HCT116 (cell line): ENCODE measurements around the gene ACBD4. TPM values are rescaled to one million over a fixed set of nuclear protein-coding genes. Genes with fewer than 3 reads are reported as not detected.

Experiments used
- ATAC-seq: fragments of 200-7000 bp; cut with Tn5 transposase; 2 replicates; pipeline ENCODE4 v1.9.1; 2020; ENCODE audit warnings: mild to moderate bottlenecking, moderate library complexity
- BruUV-seq: library from RNA; stranded (reverse); fragments of 400-500 nt; replicated peaks from 2 replicates; lab custom pipeline; 2021; lab: Mats Ljungman, UMichigan
- CTCF ChIA-PET: fragments of 300-600 bp; sonication (Branson Sonifier 250); formaldehyde crosslinking; loops from one replicate; lab custom pipeline; 2021; ENCODE audit warnings: antibody characterized with exemption; lab: Charles Lee
- POLR2A ChIA-PET: fragments of 300-600, 350-600 bp; sonication (Branson Sonifier 250); formaldehyde crosslinking; loops from one replicate; lab custom pipeline; 2021; ENCODE audit warnings: antibody characterized with exemption; lab: Charles Lee
- RAD21 ChIA-PET, 2 experiments: fragments of 300-600 bp; sonication (Branson Sonifier 250); formaldehyde crosslinking; loops; one replicate each; lab custom pipeline; 2023; ENCODE audit warnings: low total read pairs in 2 of 2; ENCODE audit not compliant: uncharacterized antibody in 2 of 2, unreplicated experiment in 2 of 2, low non-redundant PET in 1 of 2; lab: Charles Lee
- DNase-seq: peaks from one replicate; pipeline ENCODE4 v3.0.0-alpha.2; 2010; ENCODE audit warnings: low read depth, low spot score
- H2AFZ ChIP-seq: fragments of 200-600 bp; shearing (Covaris generic), sonication (generic); 2 replicates; pipeline ENCODE4 v1.6.1; 2017; ENCODE audit warnings: low read depth, mixed run types, mixed read lengths, antibody characterized with exemption, low read length; ENCODE audit not compliant: poor library complexity, severe bottlenecking
- H3K27ac ChIP-seq: 2 replicates; pipeline ENCODE4 v1.5.1; 2012; ENCODE audit warnings: low read depth, low read length
- H3K27me3 ChIP-seq: fragments of 200-600 bp; sonication (generic); 2 replicates; pipeline ENCODE4 v1.6.1; 2016; ENCODE audit warnings: mixed run types, low read length, mixed read lengths; ENCODE audit not compliant: insufficient read depth
- H3K36me3 ChIP-seq, 2 experiments: fragments of 200-500 bp in 1 of 2; fragments of 200-600 bp in 1 of 2; sonication (Bioruptor generic) in 1 of 2; sonication (generic) in 1 of 2; 2 replicates each; pipeline versions ENCODE4 v1.5.1 to v1.6.1; 2014 to 2016; ENCODE audit warnings: low read length in 2 of 2, inconsistent platforms in 1 of 2, mixed read lengths in 1 of 2, mixed run types in 1 of 2; ENCODE audit not compliant: insufficient read depth in 2 of 2, control insufficient read depth in 1 of 2
- H3K4me1 ChIP-seq, 2 experiments: fragments of 200-600 bp in 1 of 2; sonication (generic) in 1 of 2; 2 replicates each; pipeline versions ENCODE4 v1.5.1 to v1.6.1; 2012 to 2017; ENCODE audit warnings: low read length in 2 of 2, inconsistent platforms in 1 of 2, mild to moderate bottlenecking in 1 of 2, mixed read lengths in 1 of 2, mixed run types in 1 of 2, moderate library complexity in 1 of 2; ENCODE audit not compliant: insufficient read depth in 2 of 2, control insufficient read depth in 1 of 2
- H3K4me2 ChIP-seq: fragments of 200-600 bp; sonication (generic); 2 replicates; pipeline ENCODE4 v1.6.1; 2017; ENCODE audit warnings: mixed run types, low read length, mixed read lengths
- H3K4me3 ChIP-seq, 2 experiments: fragments of 200-600 bp in 1 of 2; sonication (generic) in 1 of 2; replicated peaks in 1 of 2; 2 replicates each; pipeline ENCODE4 v1.5.1; 2011 to 2016; ENCODE audit warnings: low read length in 2 of 2, control low read depth in 1 of 2, low read depth in 1 of 2, mild to moderate bottlenecking in 1 of 2, mixed read lengths in 1 of 2, mixed run types in 1 of 2
- H3K79me2 ChIP-seq: fragments of 200-600 bp; sonication (generic); 2 replicates; pipeline ENCODE4 v1.6.1; 2017; ENCODE audit warnings: mild to moderate bottlenecking, mixed run types, low read length, moderate library complexity, mixed read lengths; ENCODE audit not compliant: insufficient read depth
- H3K9ac ChIP-seq: fragments of 200-600 bp; sonication (generic); 2 replicates; pipeline ENCODE4 v1.6.1; 2016; ENCODE audit warnings: low read length, mixed read lengths
- H3K9me2 ChIP-seq: fragments of 200-600 bp; sonication (generic), shearing (Covaris generic); 2 replicates; pipeline ENCODE4 v1.6.1; 2017; ENCODE audit warnings: mixed run types, mild to moderate bottlenecking, moderate library complexity; ENCODE audit not compliant: insufficient read depth
- H3K9me3 ChIP-seq, 2 experiments: fragments of 200-500 bp in 1 of 2; fragments of 200-600 bp in 1 of 2; sonication (Bioruptor generic) in 1 of 2; sonication (generic) in 1 of 2; 2 replicates each; pipeline ENCODE4 v1.6.1; 2014 to 2017; ENCODE audit warnings: low read length in 2 of 2, mixed read lengths in 2 of 2, inconsistent platforms in 1 of 2, low read depth in 1 of 2, mild to moderate bottlenecking in 1 of 2, mixed run types in 1 of 2, moderate library complexity in 1 of 2; ENCODE audit not compliant: control insufficient read depth in 1 of 2, insufficient read depth in 1 of 2
- H4K20me1 ChIP-seq: fragments of 200-600 bp; sonication (generic), shearing (Covaris generic); 2 replicates; pipeline ENCODE4 v1.6.1; 2017; ENCODE audit warnings: mixed run types, mild to moderate bottlenecking, moderate library complexity; ENCODE audit not compliant: insufficient read depth
- CEBPB ChIP-seq: IDR thresholded peaks from 2 replicates; pipeline ENCODE4 v1.6.1; 2012; ENCODE audit warnings: low read depth
- EGR1 ChIP-seq: IDR thresholded peaks from 2 replicates; pipeline ENCODE4 v1.6.1; 2012; ENCODE audit warnings: low read depth
- EZH2 ChIP-seq: fragments of 200-600 bp; sonication (generic); IDR thresholded peaks from 2 replicates; pipeline ENCODE4 v1.6.1; 2017; ENCODE audit warnings: antibody characterized with exemption, mixed run types
- EZH2phosphoT487 ChIP-seq: fragments of 200-600 bp; IDR thresholded peaks from 2 replicates; pipeline ENCODE4 v1.6.1; 2018; ENCODE audit warnings: antibody characterized with exemption, borderline replicate concordance
- FOSL1 ChIP-seq: IDR thresholded peaks from 2 replicates; pipeline ENCODE4 v1.6.1; 2012; ENCODE audit warnings: low read depth
- JUND ChIP-seq: IDR thresholded peaks from 2 replicates; pipeline ENCODE4 v1.6.1; 2012
- MAX ChIP-seq: IDR thresholded peaks from 2 replicates; pipeline ENCODE4 v1.6.1; 2012
- POLR2A ChIP-seq: IDR thresholded peaks from 2 replicates; pipeline ENCODE4 v1.7.0; 2011; ENCODE audit warnings: borderline replicate concordance; ENCODE audit not compliant: insufficient read depth, insufficient read length; ENCODE audit errors: extremely low read depth
- POLR2AphosphoS5 ChIP-seq: IDR thresholded peaks from 2 replicates; pipeline ENCODE4 v1.6.1; 2011; ENCODE audit warnings: mild to moderate bottlenecking, low read depth, low read length, moderate library complexity
- SIN3A ChIP-seq: IDR thresholded peaks from 2 replicates; pipeline ENCODE4 v1.6.1; 2012; ENCODE audit warnings: low read depth
- SP1 ChIP-seq: IDR thresholded peaks from 2 replicates; pipeline ENCODE4 v1.6.1; 2012; ENCODE audit warnings: low read depth
- SRF ChIP-seq: IDR thresholded peaks from 2 replicates; pipeline ENCODE4 v1.6.1; 2012; ENCODE audit warnings: low read depth
- YY1 ChIP-seq: IDR thresholded peaks from 2 replicates; pipeline ENCODE4 v1.6.1; 2011; ENCODE audit warnings: low read length, low read depth, moderate library complexity, mild to moderate bottlenecking; ENCODE audit not compliant: insufficient replicate concordance; ENCODE audit errors: extremely low read depth
- ZFX ChIP-seq: fragments of 450-650 bp; IDR thresholded peaks from 2 replicates; pipeline ENCODE4 v1.6.1; 2017
- ZNF274 ChIP-seq: fragments of 200-500 bp; sonication (Bioruptor generic); IDR thresholded peaks from 2 replicates; pipeline ENCODE4 v1.6.1; 2014; ENCODE audit warnings: mild to moderate bottlenecking, low read depth, low read length, inconsistent platforms
- intact Hi-C: fragments of 100-400 bp; cut with micrococcal nuclease; formaldehyde crosslinking; loops from 2 replicates; pipeline ENCODE4 v1.10.0; 2022
- total RNA-seq: library from RNA; stranded (reverse); gene quantifications from one replicate; pipeline ENCODE4 v1.2.1, GENCODE V29; 2021; ENCODE audit not compliant: unreplicated experiment
- TF ChIP-seq, protein P1 (sequence below), 3 experiments: fragments of 200-600 bp in 1 of 3; sonication (generic) in 1 of 3; IDR thresholded peaks in 2 of 3; conservative IDR thresholded peaks in 1 of 3; 2 replicates each; pipeline ENCODE4 v1.5.1; 2012 to 2017; ENCODE audit warnings: low read depth in 2 of 3, low read length in 2 of 3, antibody characterized with exemption in 1 of 3, borderline replicate concordance in 1 of 3, control low read depth in 1 of 3, mild to moderate bottlenecking in 1 of 3, mixed read lengths in 1 of 3, mixed run types in 1 of 3, moderate library complexity in 1 of 3; ENCODE audit not compliant: insufficient read depth in 1 of 3
- TF ChIP-seq, protein P2 (sequence below): IDR thresholded peaks from 2 replicates; pipeline ENCODE4 v1.6.1; 2011; ENCODE audit warnings: mild to moderate bottlenecking, low read length, moderate library complexity; ENCODE audit not compliant: insufficient replicate concordance; ENCODE audit errors: extremely low read depth

The ACBD4 gene
- total RNA-seq, 1 experiment from 2014 or later, result 13.6 TPM

DNA sequence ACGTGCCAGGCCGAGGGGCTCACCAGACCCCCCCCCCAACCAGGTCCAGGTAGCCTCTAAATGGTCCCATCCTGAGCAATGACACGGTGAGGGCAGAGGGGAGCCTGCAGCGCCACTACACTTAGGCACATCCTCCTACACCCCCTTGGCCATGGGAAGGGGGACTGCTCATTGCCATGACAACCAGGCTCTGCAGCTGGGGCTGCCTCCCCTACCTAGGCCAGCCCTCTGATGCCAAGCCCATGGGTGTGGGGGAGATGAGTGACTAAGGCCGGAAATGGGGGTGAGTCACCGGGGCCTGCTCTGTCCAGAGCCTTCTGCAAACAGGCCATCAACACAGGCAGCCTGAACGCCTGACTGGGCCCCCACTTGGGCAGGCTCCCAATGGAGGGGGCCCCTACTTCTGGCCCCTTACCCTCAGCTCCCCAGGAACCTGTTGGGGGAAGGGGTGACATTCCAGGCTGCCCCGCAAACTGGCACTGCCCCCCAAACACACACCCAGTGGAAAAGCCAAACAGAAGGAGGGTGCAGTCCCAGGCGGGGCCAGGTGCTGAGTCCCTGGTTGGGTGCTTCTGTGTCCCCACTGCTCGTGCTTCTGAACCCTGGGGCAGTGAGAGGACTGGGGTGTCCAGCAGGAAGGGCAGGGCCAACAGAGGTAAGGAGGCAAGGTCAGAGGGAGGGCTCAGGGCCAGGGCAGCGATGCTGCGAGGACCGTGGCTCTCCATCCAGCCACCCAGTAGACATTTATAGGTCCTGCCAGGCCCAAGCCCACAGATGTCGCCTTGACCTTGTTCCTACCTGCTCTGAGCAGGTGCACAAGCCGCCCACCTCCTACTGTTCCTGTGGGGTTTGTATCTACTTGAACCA, 11.3 kb upstream of the ACBD4 start:
- ChIA-PET POLR2A (interaction anchor here (1.5 to 1.6 kb wide), 2 partner anchors 11 to 24 kb away, joined by 3 to 4 read pairs; partner anchors contain the start of genes ACBD4 and HEXIM1), RAD21 (no interaction called here), CTCF (interaction anchor here (1.0 to 3.3 kb wide), 2 partner anchors 11 to 73 kb away, joined by 3 to 18 read pairs; partner anchors contain the start of gene ACBD4)
- Histone ChIP-seq H3K27me3 (no peaks in the 10 kb centered on the region), H3K9me2 (no peaks in the 10 kb centered on the region), H3K27ac (peak overlapping the region; percentile 97), H3K4me3 (peak overlapping the region; percentile 32 to 57), H3K4me1 (peaks cover 68 to 74% of the 10 kb centered on the region in 2 experiments), H3K9me3 (no peaks in the 10 kb centered on the region), H3K9ac (peak overlapping the region; percentile 64), H3K4me2 (peak overlapping the region; percentile 94), H4K20me1 (no peaks in the 10 kb centered on the region), H3K36me3 (0 out of 4 replicates have a peak, but pooled peaks cover 0 to 3% of the 10 kb centered on the region in 2 experiments), H3K79me2 (peaks cover 61% of the 10 kb centered on the region), H2AFZ (no peak overlapping the region)
- TF ChIP-seq SIN3A (no peak), POLR2A (no peak), JUND (peak; percentile 95), SRF (no peak), POLR2AphosphoS5 (peak; percentile 78), FOSL1 (peak; percentile 97), SP1 (peak; percentile 88), EZH2phosphoT487 (no peak), CEBPB (no peak), ZFX (peak; percentile 60), EZH2 (no peak), ZNF274 (no peak), YY1 (peak; percentile 39), MAX (peak; percentile 50; the same call in 1 of the 2 replicates), EGR1 (no peak)
- TF ChIP-seq, protein P1, sequence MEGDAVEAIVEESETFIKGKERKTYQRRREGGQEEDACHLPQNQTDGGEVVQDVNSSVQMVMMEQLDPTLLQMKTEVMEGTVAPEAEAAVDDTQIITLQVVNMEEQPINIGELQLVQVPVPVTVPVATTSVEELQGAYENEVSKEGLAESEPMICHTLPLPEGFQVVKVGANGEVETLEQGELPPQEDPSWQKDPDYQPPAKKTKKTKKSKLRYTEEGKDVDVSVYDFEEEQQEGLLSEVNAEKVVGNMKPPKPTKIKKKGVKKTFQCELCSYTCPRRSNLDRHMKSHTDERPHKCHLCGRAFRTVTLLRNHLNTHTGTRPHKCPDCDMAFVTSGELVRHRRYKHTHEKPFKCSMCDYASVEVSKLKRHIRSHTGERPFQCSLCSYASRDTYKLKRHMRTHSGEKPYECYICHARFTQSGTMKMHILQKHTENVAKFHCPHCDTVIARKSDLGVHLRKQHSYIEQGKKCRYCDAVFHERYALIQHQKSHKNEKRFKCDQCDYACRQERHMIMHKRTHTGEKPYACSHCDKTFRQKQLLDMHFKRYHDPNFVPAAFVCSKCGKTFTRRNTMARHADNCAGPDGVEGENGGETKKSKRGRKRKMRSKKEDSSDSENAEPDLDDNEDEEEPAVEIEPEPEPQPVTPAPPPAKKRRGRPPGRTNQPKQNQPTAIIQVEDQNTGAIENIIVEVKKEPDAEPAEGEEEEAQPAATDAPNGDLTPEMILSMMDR (IDR thresholded peaks at IDR 0.05 in 2 of 3, conservative IDR thresholded peaks at IDR 0.05 in 1 of 3; ENCODE audit: borderline replicate concordance in 1 of 3, insufficient read depth in 1 of 3, low read depth in 2 of 3, low read length in 2 of 3), result no peak
- TF ChIP-seq, protein P2, sequence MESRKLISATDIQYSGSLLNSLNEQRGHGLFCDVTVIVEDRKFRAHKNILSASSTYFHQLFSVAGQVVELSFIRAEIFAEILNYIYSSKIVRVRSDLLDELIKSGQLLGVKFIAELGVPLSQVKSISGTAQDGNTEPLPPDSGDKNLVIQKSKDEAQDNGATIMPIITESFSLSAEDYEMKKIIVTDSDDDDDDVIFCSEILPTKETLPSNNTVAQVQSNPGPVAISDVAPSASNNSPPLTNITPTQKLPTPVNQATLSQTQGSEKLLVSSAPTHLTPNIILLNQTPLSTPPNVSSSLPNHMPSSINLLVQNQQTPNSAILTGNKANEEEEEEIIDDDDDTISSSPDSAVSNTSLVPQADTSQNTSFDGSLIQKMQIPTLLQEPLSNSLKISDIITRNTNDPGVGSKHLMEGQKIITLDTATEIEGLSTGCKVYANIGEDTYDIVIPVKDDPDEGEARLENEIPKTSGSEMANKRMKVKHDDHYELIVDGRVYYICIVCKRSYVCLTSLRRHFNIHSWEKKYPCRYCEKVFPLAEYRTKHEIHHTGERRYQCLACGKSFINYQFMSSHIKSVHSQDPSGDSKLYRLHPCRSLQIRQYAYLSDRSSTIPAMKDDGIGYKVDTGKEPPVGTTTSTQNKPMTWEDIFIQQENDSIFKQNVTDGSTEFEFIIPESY, result peak; percentile 62
- TSS peak; percentile 52 for BruUV-seq
- ATAC-seq, result peak; percentile 76
- peak; percentile 69 for DNase-seq
- intact Hi-C loops, result no loop called here
